HT1080 (cell line): ENCODE data around the gene RPS18. TPM values are rescaled to one million over a fixed set of nuclear protein-coding genes. Genes with fewer than 3 reads are reported as not detected.
A peak's percentile ranks its signal among the peaks of the same experiment; 100 is the strongest.

Experiments used
- DNase-seq: peaks from one replicate; pipeline ENCODE4 v3.0.0-alpha.2; 2015; ENCODE audit warnings: low read depth
- total RNA-seq: library from RNA; depleted of rRNA; stranded (reverse); fragments of >200 nt; shearing (Covaris generic); gene quantifications from 2 replicates; pipeline ENCODE4 v1.2.3, GENCODE V29; 2014; rRNA removed

The RPS18 gene
- total RNA-seq, 1 experiment from 2014 or later, result 3,065 TPM

GRCh38 chr6:33314515-33314942 lies 42.7 kb downstream of the RPS18 start:
- peak; percentile 74 for DNase-seq

GRCh38 chr6:33314943-33315792 lies 43.3 kb downstream of the RPS18 start:
- no peak for DNase-seq

DNA sequence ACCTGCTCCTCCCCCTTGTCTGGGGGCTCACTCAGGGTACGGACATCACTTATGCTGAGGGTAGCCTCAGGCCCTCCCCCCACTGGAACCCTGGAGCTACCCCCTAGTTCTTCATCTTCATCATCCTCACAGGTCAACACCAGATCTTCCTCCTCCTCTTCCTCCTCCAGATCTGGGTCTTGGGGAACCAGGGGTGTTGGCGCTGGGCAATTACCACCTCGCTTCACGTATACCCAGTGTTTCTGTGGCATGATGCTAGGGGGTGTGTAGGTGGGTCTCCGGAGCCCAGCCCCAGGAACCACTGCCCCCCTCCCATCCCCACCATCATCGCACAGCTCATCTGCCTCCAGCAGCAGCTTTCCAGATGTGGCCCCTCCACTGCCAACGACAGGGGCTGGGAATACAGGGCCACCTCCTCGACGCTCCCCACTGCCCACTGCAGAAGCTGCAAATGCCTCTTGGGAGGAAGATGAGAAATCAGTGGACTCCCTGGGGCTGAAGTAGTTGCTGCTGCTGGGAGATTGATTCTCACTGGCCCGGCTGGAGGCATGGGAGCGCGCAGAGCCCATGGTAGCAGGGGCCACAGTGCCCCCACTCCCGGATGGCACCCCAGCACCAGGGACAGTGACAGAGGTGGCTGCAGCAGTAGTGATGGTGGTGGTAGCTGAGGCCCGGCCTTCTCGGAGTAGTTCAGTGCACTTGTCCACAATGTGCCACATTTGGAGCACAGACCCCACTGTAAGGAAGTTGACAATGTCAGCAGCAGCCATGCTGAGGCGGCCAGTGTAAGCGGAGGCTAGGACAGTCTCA lies 44.1 kb downstream of the RPS18 start:
- no peak for DNase-seq

GRCh38 chr6:33316603-33317418 lies 44.9 kb downstream of the RPS18 start:
- no peak for DNase-seq

DNA sequence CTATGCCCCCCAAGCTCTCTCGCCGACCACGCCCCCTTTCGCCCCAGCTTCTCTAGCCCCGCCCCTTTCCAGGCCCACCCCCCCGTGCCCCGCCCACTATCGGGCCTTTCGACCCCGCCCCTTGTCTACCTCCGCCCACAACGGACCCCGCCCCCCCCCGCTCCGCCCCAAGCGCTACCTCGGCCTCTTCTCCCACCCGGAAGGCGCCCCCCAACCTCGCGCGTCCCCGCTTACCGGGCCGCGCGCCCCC lies 45.5 kb downstream of the RPS18 start:
- no peak for DNase-seq

- DNase-seq, result peak; percentile 97
Observed at GRCh38 chr6:33317669-33318425, 46.0 kb downstream of the RPS18 start, which contains the start of gene ZBTB22. TSS of gene ZBTB22 (minus strand) at chr6:33317744. CDS start at chr6:33316916, 828 bp downstream.

- no peak for DNase-seq
Observed at GRCh38 chr6:33318426-33319073, 46.7 kb downstream of the RPS18 start.

GRCh38 chr6:33319939-33320314 lies 48.1 kb downstream of the RPS18 start:
- DNase-seq, result no peak

DNA sequence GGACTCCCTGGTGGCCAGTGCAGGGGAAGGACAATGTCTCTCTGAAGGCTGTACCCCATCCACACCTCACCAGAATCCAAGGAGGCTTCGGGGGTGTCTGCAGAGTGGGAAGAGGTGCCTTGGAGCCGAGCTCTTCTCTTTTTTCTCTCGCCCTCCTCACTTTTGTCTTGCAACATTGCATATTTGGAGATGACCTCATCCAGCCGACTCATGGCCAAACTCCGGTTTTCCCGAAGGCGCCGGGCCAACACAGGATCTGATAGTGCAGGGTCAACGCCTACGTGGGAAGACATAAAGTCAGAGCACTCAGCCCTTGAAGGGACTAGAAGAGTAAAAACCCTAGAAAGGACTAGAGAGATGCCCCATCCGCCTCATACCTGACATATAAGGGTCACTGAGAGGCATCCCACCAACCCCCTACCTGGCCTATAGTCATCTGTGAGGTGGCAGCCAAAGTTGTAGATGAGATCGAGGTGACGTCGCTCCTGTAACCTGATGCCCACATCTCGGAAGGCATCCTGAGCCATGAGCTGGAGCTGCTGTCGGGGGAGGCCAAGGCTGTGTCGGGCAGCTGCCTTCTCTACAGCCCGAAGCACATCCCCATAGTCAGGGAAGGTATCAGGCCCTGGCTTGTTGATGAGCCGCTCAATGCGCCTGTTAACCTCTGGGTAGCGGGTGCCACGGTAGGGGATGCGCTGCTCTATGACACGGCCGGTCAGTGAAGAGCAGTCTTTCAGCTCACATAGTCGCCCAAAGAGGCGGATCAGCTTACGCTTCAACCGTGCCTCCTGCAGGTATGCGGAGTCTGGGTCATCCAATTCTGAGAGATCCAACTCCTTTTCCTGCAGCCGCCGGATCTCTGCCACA lies 48.7 kb downstream of the RPS18 start:
- peak; percentile 74 for DNase-seq

DNA sequence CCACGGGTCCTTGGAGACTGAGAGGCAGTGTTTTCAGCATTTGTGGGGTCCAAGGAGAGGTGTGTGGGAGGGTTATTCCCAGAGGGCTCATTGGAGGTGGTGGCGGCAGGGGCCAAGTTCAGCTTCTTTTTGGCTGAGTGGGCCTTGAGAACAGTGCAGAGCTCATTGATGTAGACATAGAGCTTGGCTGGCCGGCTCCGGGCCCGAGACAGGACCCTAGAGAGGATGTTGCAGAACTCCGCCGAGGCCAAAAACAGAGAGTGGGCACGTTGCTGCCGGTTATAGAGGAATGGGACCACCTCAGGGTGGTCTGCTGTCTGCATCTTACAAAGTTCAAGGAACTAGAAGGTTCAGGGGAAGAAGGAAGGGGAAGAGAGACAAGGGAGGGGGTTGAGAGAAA lies 49.4 kb downstream of the RPS18 start:
- DNase-seq, result no peak

DNA sequence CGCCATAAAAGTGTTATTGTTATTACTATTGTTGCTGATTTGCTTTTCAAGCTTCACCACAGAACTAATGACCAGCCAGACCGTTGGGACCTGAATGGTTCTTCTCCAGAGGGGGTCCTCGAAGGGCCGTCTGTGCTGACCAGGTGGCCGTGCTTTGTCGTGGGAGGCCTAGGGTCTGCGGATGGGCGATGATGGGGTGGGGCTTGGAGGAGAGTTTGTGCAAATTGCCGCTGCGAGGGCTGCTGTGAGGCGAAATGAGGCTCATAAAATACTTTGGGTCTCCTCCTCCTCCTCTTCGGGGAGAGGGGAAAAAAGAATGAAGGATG lies 51.7 kb downstream of the RPS18 start:
- no peak for DNase-seq

- DNase-seq, result no peak
Observed at GRCh38 chr6:33324125-33324524, 52.2 kb downstream of the RPS18 start.

Other genes starting within 250 kb of the RPS18 start
- gene HLA-DPA1, start 198.4 kb upstream of the RPS18 start, total RNA-seq, result 2.2 and 8.9 TPM in 2 replicates
- gene HLA-DPB1, start 196.1 kb upstream of the RPS18 start, total RNA-seq, result 12.7 and 33.5 TPM in 2 replicates
- gene COL11A2, start 79.6 kb upstream of the RPS18 start, total RNA-seq, result 0.71 and 0.77 TPM in 2 replicates
- gene RXRB, start 71.4 kb upstream of the RPS18 start, total RNA-seq, result 30.7 and 32.5 TPM in 2 replicates
- 94.6 and 121 TPM in 2 replicates for gene SLC39A7, start 71.2 kb upstream of the RPS18 start, total RNA-seq
- gene HSD17B8, start 67.4 kb upstream of the RPS18 start, total RNA-seq, result 5.3 and 5.6 TPM in 2 replicates
- gene RING1, start 63.6 kb upstream of the RPS18 start, total RNA-seq, result 32.1 and 37.0 TPM in 2 replicates
- gene VPS52, start 199 bp upstream of the RPS18 start, total RNA-seq, result 30.9 and 38.2 TPM in 2 replicates
- 1.2 TPM in 2 replicates for gene B3GALT4, start 5.0 kb downstream of the RPS18 start, total RNA-seq
- gene WDR46, start 17.2 kb downstream of the RPS18 start, total RNA-seq, result 170 and 256 TPM in 2 replicates
- gene PFDN6, start 17.5 kb downstream of the RPS18 start, total RNA-seq, result 194 and 225 TPM in 2 replicates
- 37.3 and 37.6 TPM in 2 replicates for gene RGL2, start 26.9 kb downstream of the RPS18 start, total RNA-seq
- 42.4 and 68.0 TPM in 2 replicates for gene TAPBP, start 42.0 kb downstream of the RPS18 start, total RNA-seq
- 10.9 and 12.4 TPM in 2 replicates for gene ZBTB22, start 45.7 kb downstream of the RPS18 start, total RNA-seq
- gene DAXX, start 50.9 kb downstream of the RPS18 start, total RNA-seq, result 108 and 114 TPM in 2 replicates
- gene KIFC1, start 119.7 kb downstream of the RPS18 start, total RNA-seq, result 80.5 and 105 TPM in 2 replicates
- gene PHF1, start 138.9 kb downstream of the RPS18 start, total RNA-seq, result 27.0 and 30.8 TPM in 2 replicates
- gene CUTA, start 146.0 kb downstream of the RPS18 start, total RNA-seq, result 266 and 270 TPM in 2 replicates
- 1.4 and 1.7 TPM in 2 replicates for gene SYNGAP1, start 148.0 kb downstream of the RPS18 start, total RNA-seq
- 8.2 and 8.4 TPM in 2 replicates for gene ZBTB9, start 182.5 kb downstream of the RPS18 start, total RNA-seq